OCI-LY3 (cell line): ENCODE results near the gene SRL.

Experiments used
- H2AFZ ChIP-seq: fragments of 200-600, 300-600 bp; shearing (Covaris generic); 2 replicates; pipeline ENCODE4 v1.6.0; 2014; ENCODE audit warnings: antibody characterized with exemption, low read depth, low read length
- H3K27ac ChIP-seq: fragments of 200-600, 300-600 bp; sonication (generic); 2 replicates; pipeline ENCODE4 v1.5.1; 2014; ENCODE audit warnings: mild to moderate bottlenecking, low read length, moderate library complexity, mixed read lengths
- H3K27me3 ChIP-seq: fragments of 200-600, 300-600 bp; sonication (generic); 2 replicates; pipeline ENCODE4 v1.6.1; 2014; ENCODE audit warnings: low read depth, low read length, mixed read lengths
- H3K36me3 ChIP-seq: fragments of 200-600, 300-600 bp; sonication (generic); replicated peaks from 2 replicates; pipeline ENCODE3; 2014; ENCODE audit warnings: low read depth, low read length, mixed read lengths
- H3K4me1 ChIP-seq: fragments of 300-600, 200-600 bp; sonication (generic); 2 replicates; pipeline ENCODE4 v1.6.1; 2014; ENCODE audit warnings: low read length, mixed read lengths
- H3K4me2 ChIP-seq: fragments of 200-600, 300-600 bp; sonication (generic); 2 replicates; pipeline ENCODE4 v1.6.1; 2014; ENCODE audit warnings: low read length, mixed read lengths
- H3K4me3 ChIP-seq: fragments of 300-600, 200-600 bp; sonication (generic); 2 replicates; pipeline ENCODE4 v1.5.1; 2014; ENCODE audit warnings: antibody characterized with exemption, mild to moderate bottlenecking, low read length, moderate library complexity
- H3K79me2 ChIP-seq: fragments of 300-600, 200-600 bp; shearing (Covaris generic); 2 replicates; pipeline ENCODE4 v1.6.1; 2014; ENCODE audit warnings: mild to moderate bottlenecking, low read length, mixed read lengths
- H3K9ac ChIP-seq: fragments of 300-600, 200-600 bp; shearing (Covaris generic); 2 replicates; pipeline ENCODE4 v1.6.0; 2014; ENCODE audit warnings: mild to moderate bottlenecking, low read length, moderate library complexity
- H3K9me3 ChIP-seq: fragments of 200-600, 300-600 bp; shearing (Covaris generic); 2 replicates; pipeline ENCODE4 v1.6.1; 2014; ENCODE audit warnings: low read length, mixed read lengths; ENCODE audit not compliant: insufficient read depth
- H4K20me1 ChIP-seq: fragments of 200-600, 300-600 bp; sonication (generic); 2 replicates; pipeline ENCODE4 v1.6.1; 2016; ENCODE audit warnings: low read length, mixed read lengths; ENCODE audit not compliant: insufficient read depth
- CTCF ChIP-seq: fragments of 200-600, 300-600 bp; sonication (generic); IDR thresholded peaks from 2 replicates; pipeline ENCODE4 v1.5.1; 2014; ENCODE audit warnings: antibody characterized with exemption, low read length, low read depth
- EZH2phosphoT487 ChIP-seq: fragments of 200-600 bp; shearing (Covaris generic); IDR thresholded peaks from 2 replicates; pipeline ENCODE4 v1.6.1; 2018; ENCODE audit warnings: antibody characterized with exemption, mixed run types, low read depth

SRL gene

GRCh38 chr16:4220358-4220757, 21.5 kb downstream of the SRL start:
- no peak overlapping the region for H3K9ac ChIP-seq
- no peaks in the 10 kb centered on the region for H4K20me1 ChIP-seq
- no peaks in the 10 kb centered on the region for H3K4me1 ChIP-seq
- H3K79me2 ChIP-seq, result no peaks in the 10 kb centered on the region
- H3K27ac ChIP-seq, result no peak overlapping the region
- no peak for TF ChIP-seq EZH2phosphoT487
- H2AFZ ChIP-seq, result no peak overlapping the region
- H3K9me3 ChIP-seq, result no peaks in the 10 kb centered on the region
- H3K27me3 ChIP-seq, result 0 out of 2 replicates have a peak, but pooled peaks cover 3% of the 10 kb centered on the region
- H3K4me2 ChIP-seq, result no peak overlapping the region
- no peak overlapping the region for H3K4me3 ChIP-seq
- no peaks in the 10 kb centered on the region for H3K36me3 ChIP-seq

GRCh38 chr16:4218202-4218601, 23.7 kb downstream of the SRL start:
- H3K4me1 ChIP-seq, result no peaks in the 10 kb centered on the region
- H2AFZ ChIP-seq, result no peak overlapping the region
- H3K9me3 ChIP-seq, result no peaks in the 10 kb centered on the region
- H3K4me3 ChIP-seq, result no peak overlapping the region
- H3K27me3 ChIP-seq, result peaks cover 13% of the 10 kb centered on the region
- H3K79me2 ChIP-seq, result no peaks in the 10 kb centered on the region
- no peaks in the 10 kb centered on the region for H3K36me3 ChIP-seq
- no peak overlapping the region for H3K9ac ChIP-seq
- TF ChIP-seq CTCF (no peak), EZH2phosphoT487 (no peak)
- no peak overlapping the region for H3K4me2 ChIP-seq
- no peaks in the 10 kb centered on the region for H4K20me1 ChIP-seq
- no peak overlapping the region for H3K27ac ChIP-seq

GRCh38 chr16:4217204-4218131, 24.4 kb downstream of the SRL start:
- Histone ChIP-seq H3K27me3 (peaks cover 13% of the 10 kb centered on the region), H2AFZ (no peak overlapping the region), H3K4me1 (no peaks in the 10 kb centered on the region), H3K36me3 (no peaks in the 10 kb centered on the region), H3K9ac (no peak overlapping the region), H3K79me2 (no peaks in the 10 kb centered on the region), H4K20me1 (no peaks in the 10 kb centered on the region), H3K4me2 (no peak overlapping the region), H3K9me3 (no peaks in the 10 kb centered on the region), H3K4me3 (no peak overlapping the region), H3K27ac (no peak overlapping the region)
- TF ChIP-seq EZH2phosphoT487, result no peak
- no peak for TF ChIP-seq CTCF

GRCh38 chr16:4216596-4216995, 25.3 kb downstream of the SRL start:
- no peak for TF ChIP-seq CTCF
- no peak for TF ChIP-seq EZH2phosphoT487

More at GRCh38 chr16:4216596-4216995, 25.3 kb downstream of the SRL start:
- peaks cover 13% of the 10 kb centered on the region for H3K27me3 ChIP-seq
- no peaks in the 10 kb centered on the region for H3K36me3 ChIP-seq
- no peaks in the 10 kb centered on the region for H3K79me2 ChIP-seq
- H4K20me1 ChIP-seq, result no peaks in the 10 kb centered on the region
- H3K4me2 ChIP-seq, result no peak overlapping the region
- no peak overlapping the region for H2AFZ ChIP-seq
- no peak overlapping the region for H3K9ac ChIP-seq
- H3K4me1 ChIP-seq, result no peaks in the 10 kb centered on the region
- H3K4me3 ChIP-seq, result no peak overlapping the region
- no peak overlapping the region for H3K27ac ChIP-seq
- no peaks in the 10 kb centered on the region for H3K9me3 ChIP-seq
